Gastroesophageal sphincter (tissue), 3 donors: Measurements from ENCODE around the gene CSF3R.

Experiments
- POLR2A ChIP-seq, 2 donors: fragments of 450-650 bp; IDR thresholded peaks; one replicate each; pipeline ENCODE4 v1.6.1; 2017; ENCODE audit warnings: antibody characterized with exemption in 2 of 2, mild to moderate bottlenecking in 2 of 2, moderate library complexity in 1 of 2
- TF ChIP-seq, protein P1 (sequence below), 4 experiments: fragments of 200-600 bp in 2 of 4; fragments of 450-650 bp in 2 of 4; sonication (generic) in 1 of 4; IDR thresholded peaks; one replicate each; pipeline ENCODE4 v1.5.1; 2017 to 2019; ENCODE audit warnings: antibody characterized with exemption in 4 of 4, mild to moderate bottlenecking in 2 of 4, moderate library complexity in 2 of 4

DNA sequence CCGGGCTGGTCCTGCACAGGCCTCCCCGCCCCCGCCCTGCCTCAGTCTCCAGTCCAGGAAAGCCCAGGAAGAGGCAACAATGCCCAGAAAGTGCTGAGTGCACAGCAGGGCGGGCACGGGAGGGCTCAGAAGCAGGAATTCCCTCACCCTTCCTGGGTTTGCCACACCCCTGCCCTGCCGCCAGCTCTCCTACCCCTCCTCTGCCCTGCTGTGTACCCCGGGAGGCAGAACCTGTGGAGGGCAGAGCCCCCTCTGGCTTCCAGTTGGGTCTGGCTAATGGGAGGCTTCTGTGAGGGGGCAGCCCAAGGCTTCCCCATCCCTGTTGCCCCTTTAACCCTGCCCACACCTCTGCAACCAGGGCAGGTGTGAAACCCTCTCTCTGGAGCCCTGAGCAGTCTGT lies 47.5 kb upstream of the CSF3R start:
- TF ChIP-seq, protein P1, sequence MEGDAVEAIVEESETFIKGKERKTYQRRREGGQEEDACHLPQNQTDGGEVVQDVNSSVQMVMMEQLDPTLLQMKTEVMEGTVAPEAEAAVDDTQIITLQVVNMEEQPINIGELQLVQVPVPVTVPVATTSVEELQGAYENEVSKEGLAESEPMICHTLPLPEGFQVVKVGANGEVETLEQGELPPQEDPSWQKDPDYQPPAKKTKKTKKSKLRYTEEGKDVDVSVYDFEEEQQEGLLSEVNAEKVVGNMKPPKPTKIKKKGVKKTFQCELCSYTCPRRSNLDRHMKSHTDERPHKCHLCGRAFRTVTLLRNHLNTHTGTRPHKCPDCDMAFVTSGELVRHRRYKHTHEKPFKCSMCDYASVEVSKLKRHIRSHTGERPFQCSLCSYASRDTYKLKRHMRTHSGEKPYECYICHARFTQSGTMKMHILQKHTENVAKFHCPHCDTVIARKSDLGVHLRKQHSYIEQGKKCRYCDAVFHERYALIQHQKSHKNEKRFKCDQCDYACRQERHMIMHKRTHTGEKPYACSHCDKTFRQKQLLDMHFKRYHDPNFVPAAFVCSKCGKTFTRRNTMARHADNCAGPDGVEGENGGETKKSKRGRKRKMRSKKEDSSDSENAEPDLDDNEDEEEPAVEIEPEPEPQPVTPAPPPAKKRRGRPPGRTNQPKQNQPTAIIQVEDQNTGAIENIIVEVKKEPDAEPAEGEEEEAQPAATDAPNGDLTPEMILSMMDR (IDR thresholded peaks at IDR 0.05), result no peak
- no peak for TF ChIP-seq POLR2A (IDR thresholded peaks at IDR 0.05)
